OCI-LY3 (cell line): ENCODE results near the gene MAB21L3.

Source experiments
- CTCF ChIP-seq: fragments of 200-600, 300-600 bp; sonication (generic); IDR thresholded peaks from 2 replicates; pipeline ENCODE4 v1.5.1; 2014; ENCODE audit warnings: antibody characterized with exemption, low read length, low read depth
- EZH2phosphoT487 ChIP-seq: fragments of 200-600 bp; shearing (Covaris generic); IDR thresholded peaks from 2 replicates; pipeline ENCODE4 v1.6.1; 2018; ENCODE audit warnings: antibody characterized with exemption, mixed run types, low read depth

- TF ChIP-seq EZH2phosphoT487 (no peak), CTCF (no peak)
These were observed 37.8 kb downstream of the MAB21L3 start for GRCh38 chr1:116148967-116149366.
